HepG2 (cell line): ENCODE measurements around the gene NEK8. TPM values are rescaled to one million over a fixed set of nuclear protein-coding genes. Genes with fewer than 3 reads are reported as not detected.

Experiments used
- ATAC-seq: fragments of 200-7000 bp; cut with Tn5 transposase; 3 replicates; pipeline ENCODE4 v1.9.1; 2020; ENCODE audit warnings: mild to moderate bottlenecking, moderate library complexity
- BruUV-seq: library from RNA; stranded (reverse); fragments of 400-500 nt; replicated peaks from 2 replicates; lab custom pipeline; 2021; lab: Mats Ljungman, UMichigan
- CTCF ChIA-PET: fragments of 300-600 bp; formaldehyde crosslinking; extraction: SDS; loops from one replicate; lab custom pipeline; 2021; ENCODE audit warnings: low total read pairs, inconsistent platforms, low intra/inter-chr PET ratio; lab: Yijun Ruan, JAX
- POLR2A ChIA-PET: fragments of 350-600 bp; sonication (Branson Sonifier 250); formaldehyde crosslinking; loops from one replicate; lab custom pipeline; 2020; ENCODE audit warnings: antibody characterized with exemption, inconsistent platforms; lab: Yijun Ruan, JAX
- DNase-seq: peaks from one replicate; pipeline ENCODE4 v3.0.0-alpha.2; 2015; ENCODE audit warnings: low spot score
- FAIRE-seq: peaks from 3 replicates; lab custom pipeline; 2011; peaks lifted over from hg19 to GRCh38; lab: Jason Lieb, UNC
- H2AFZ ChIP-seq: one replicate; pipeline ENCODE4 v1.6.1; 2011; ENCODE audit warnings: low read length, inconsistent platforms
- H3K27ac ChIP-seq: fragments of 300-600 bp; 3 replicates; pipeline ENCODE4 v1.8.0; 2011; ENCODE audit warnings: mixed run types, mild to moderate bottlenecking, mixed read lengths, low read length, inconsistent platforms; ENCODE audit not compliant: insufficient read depth; ENCODE audit errors: extremely low read length
- H3K27me3 ChIP-seq, 2 experiments: fragments of 200-600 bp in 1 of 2; 2 replicates in 1 of 2; 3 replicates in 1 of 2; pipeline versions ENCODE4 v1.6.0 to v1.8.0; 2011; ENCODE audit warnings: low read length in 2 of 2, mild to moderate bottlenecking in 2 of 2, moderate library complexity in 2 of 2, inconsistent platforms in 1 of 2; ENCODE audit not compliant: insufficient read depth in 2 of 2, control insufficient read depth in 1 of 2
- H3K36me3 ChIP-seq, 2 experiments: fragments of 200-600 bp in 1 of 2; replicated peaks in 1 of 2; 2 replicates in 1 of 2; 3 replicates in 1 of 2; pipeline versions ENCODE4 v1.5.1 to v1.8.0; 2011; ENCODE audit warnings: low read length in 2 of 2, inconsistent platforms in 1 of 2; ENCODE audit not compliant: insufficient read depth in 2 of 2, control insufficient read depth in 1 of 2
- H3K4me1 ChIP-seq: 2 replicates; pipeline ENCODE4 v1.5.1; 2012; ENCODE audit warnings: low read length, inconsistent platforms; ENCODE audit not compliant: insufficient read depth
- H3K4me2 ChIP-seq: 2 replicates; pipeline ENCODE4 v1.6.0; 2011; ENCODE audit warnings: low read depth, low read length, inconsistent platforms
- H3K4me3 ChIP-seq, 3 experiments: fragments of 200-600 bp in 1 of 3; sonication (generic), shearing (Covaris generic) in 1 of 3; replicated peaks in 1 of 3; 2 replicates each; pipeline ENCODE4 v1.5.1; 2011 to 2016; ENCODE audit warnings: low read length in 3 of 3, inconsistent platforms in 2 of 3, low read depth in 2 of 3, mild to moderate bottlenecking in 2 of 3, control low read depth in 1 of 3, mixed read lengths in 1 of 3; ENCODE audit not compliant: insufficient read depth in 1 of 3
- H3K79me2 ChIP-seq: one replicate; pipeline ENCODE4 v1.6.1; 2011; ENCODE audit warnings: low read length, inconsistent platforms; ENCODE audit not compliant: insufficient read depth
- H3K9ac ChIP-seq: 2 replicates; pipeline ENCODE4 v1.6.0; 2011; ENCODE audit warnings: mild to moderate bottlenecking, low read depth, low read length, inconsistent platforms; ENCODE audit not compliant: insufficient read depth
- H3K9me3 ChIP-seq: 2 replicates; pipeline ENCODE4 v1.5.1; 2012; ENCODE audit warnings: mild to moderate bottlenecking, low read length
- H4K20me1 ChIP-seq: 2 replicates; pipeline ENCODE4 v1.6.0; 2011; ENCODE audit warnings: inconsistent platforms, mild to moderate bottlenecking, low read length, moderate library complexity; ENCODE audit not compliant: insufficient read depth
- ATF7-NPFF ChIP-seq: sonication (generic); formaldehyde crosslinking; IDR thresholded peaks from 2 replicates; pipeline ENCODE4 v1.8.1; 2023; ENCODE audit warnings: mild to moderate bottlenecking, low read depth, missing genetic modification reagents, moderate library complexity
- DNMT3B ChIP-seq: conservative IDR thresholded peaks from 2 replicates; pipeline ENCODE4 v1.6.1; 2016; ENCODE audit warnings: missing biosample characterization, control low read depth
- FLYWCH1 ChIP-seq: sonication (generic); formaldehyde crosslinking; IDR thresholded peaks from 2 replicates; pipeline ENCODE4 v1.8.1; 2023; ENCODE audit warnings: mild to moderate bottlenecking, missing genetic modification reagents
- ISX ChIP-seq: sonication (generic); formaldehyde crosslinking; conservative IDR thresholded peaks from 2 replicates; pipeline ENCODE4 v1.5.0; 2020; ENCODE audit warnings: missing genetic modification reagents
- PREB ChIP-seq: sonication (generic); formaldehyde crosslinking; IDR thresholded peaks from 2 replicates; pipeline ENCODE4 v1.4.0; 2020; ENCODE audit warnings: missing genetic modification reagents
- RAD21 ChIP-seq: fragments of 450-650 bp; formaldehyde crosslinking; IDR thresholded peaks from 2 replicates; pipeline ENCODE4 v1.5.0; 2020; ENCODE audit warnings: mild to moderate bottlenecking
- SIN3B ChIP-seq: fragments of 150-350 bp; IDR thresholded peaks from 2 replicates; pipeline ENCODE4 v1.6.1; 2014; ENCODE audit warnings: low read length
- SMC3 ChIP-seq: IDR thresholded peaks from 2 replicates; pipeline ENCODE4 v1.6.1; 2011; ENCODE audit warnings: low read length, improper control_type of control experiment
- SNAPC5 ChIP-seq: sonication (generic); formaldehyde crosslinking; IDR thresholded peaks from 2 replicates; pipeline ENCODE4 v1.8.1; 2023; ENCODE audit warnings: mild to moderate bottlenecking, missing genetic modification reagents, borderline replicate concordance
- SRSF1 ChIP-seq: fragments of 200-400 bp; formaldehyde crosslinking; optimal IDR thresholded peaks from 2 replicates; pipeline ENCODE3; 2017; ENCODE audit warnings: mild to moderate bottlenecking, low read depth, low read length, moderate library complexity
- ZFP91 ChIP-seq: sonication (generic); formaldehyde crosslinking; IDR thresholded peaks from 2 replicates; pipeline ENCODE4 v1.9.0; 2022; ENCODE audit warnings: missing genetic modification reagents, mild to moderate bottlenecking, borderline replicate concordance
- ZNF160 ChIP-seq: sonication (generic); formaldehyde crosslinking; IDR thresholded peaks from 2 replicates; pipeline ENCODE4 v1.8.0; 2022; ENCODE audit warnings: mild to moderate bottlenecking, inconsistent platforms, missing genetic modification reagents
- ZNF263 ChIP-seq: sonication (generic); formaldehyde crosslinking; IDR thresholded peaks from 2 replicates; pipeline ENCODE4 v1.4.0; 2020; ENCODE audit warnings: missing genetic modification reagents
- ZNF382 ChIP-seq: sonication (generic); formaldehyde crosslinking; IDR thresholded peaks from 2 replicates; pipeline ENCODE4 v1.5.0; 2020; ENCODE audit warnings: missing genetic modification reagents, mild to moderate bottlenecking, borderline replicate concordance
- ZNF44 ChIP-seq: sonication (generic); formaldehyde crosslinking; IDR thresholded peaks from 2 replicates; pipeline ENCODE4 v1.5.1; 2020; ENCODE audit warnings: mild to moderate bottlenecking, missing genetic modification reagents
- ZNF460 ChIP-seq: sonication (generic); formaldehyde crosslinking; IDR thresholded peaks from 2 replicates; pipeline ENCODE4 v1.5.1; 2020; ENCODE audit warnings: missing genetic modification reagents, mild to moderate bottlenecking, borderline replicate concordance
- ZNF510 ChIP-seq: sonication (generic); formaldehyde crosslinking; IDR thresholded peaks from 2 replicates; pipeline ENCODE4 v1.4.0; 2020; ENCODE audit warnings: low read depth, mild to moderate bottlenecking, missing genetic modification reagents
- ZNF556 ChIP-seq: sonication (generic); formaldehyde crosslinking; IDR thresholded peaks from 2 replicates; pipeline ENCODE4 v1.4.0; 2020; ENCODE audit warnings: mild to moderate bottlenecking, missing genetic modification reagents, borderline replicate concordance
- ZNF562 ChIP-seq: sonication (generic); formaldehyde crosslinking; IDR thresholded peaks from 2 replicates; pipeline ENCODE4 v1.8.0; 2022; ENCODE audit warnings: missing genetic modification reagents, borderline replicate concordance
- ZNF598 ChIP-seq: sonication (generic); formaldehyde crosslinking; IDR thresholded peaks from 2 replicates; pipeline ENCODE4 v1.5.1; 2020; ENCODE audit warnings: mild to moderate bottlenecking, missing genetic modification reagents, borderline replicate concordance
- WGBS: methylation state at CpG from one replicate; pipeline ENCODE4 v1.1.6; 2017; ENCODE audit warnings: low lambda C conversion rate; 5-methylcytosine and 5-hydroxymethylcytosine counted together
- in situ Hi-C: cut with HindIII; loops from 2 replicates; pipeline ENCODE4 v1.10.0; 2017; ENCODE audit warnings: low pct_unique_long_range_greater_than_20kb; ENCODE audit not compliant: extremely low pct_ligation_motif_present
- intact Hi-C: fragments of 100-400 bp; cut with micrococcal nuclease; formaldehyde crosslinking; loops from one replicate; pipeline ENCODE4 v1.10.0; 2022; ENCODE audit not compliant: unreplicated experiment
- polyA plus RNA-seq, 8 experiments: library from polyadenylated mRNA; depleted of rRNA in 3 of 8; stranded (reverse) in 7 of 8; unstranded in 1 of 8; fragments of >200 nt; fragmentation: Illumina TruSeq in 4 of 8; extraction: Trizol in 4 of 8; gene quantifications; 2 replicates each; pipeline versions ENCODE4 v1.2.1 to v1.2.3, GENCODE V29; 2011 to 2016; ENCODE audit warnings: low read depth in 4 of 8, missing spikeins in 1 of 8, mixed read lengths in 1 of 8; ENCODE audit not compliant: insufficient read depth in 1 of 8
- total RNA-seq, 5 experiments: library from RNA; depleted of rRNA; stranded (reverse); fragments of >200 nt; fragmentation: Illumina TruSeq; extraction: Trizol; gene quantifications; 2 replicates each; pipeline ENCODE4 v1.2.3, GENCODE V29; 2016; ENCODE audit warnings: low read depth in 1 of 5

The NEK8 gene
- total and polyA plus RNA-seq, 2 of the 13 experiments (the other 11 are each of a cell fraction or from before 2014, with no cell fraction given): 5.8 to 13.5 TPM

GRCh38 chr17:28763137-28763799 lies 34.7 kb downstream of the NEK8 start (continued):
- TF ChIP-seq ZNF556 (CRISPR knock-in tag) (no peak), ZNF562 (CRISPR knock-in tag) (no peak), SRSF1 (no peak), ZNF460 (no peak), ISX (CRISPR knock-in tag) (no peak), PREB (no peak), ZNF510 (CRISPR knock-in tag) (no peak), RAD21 (CRISPR knock-in tag) (no peak)

DNA sequence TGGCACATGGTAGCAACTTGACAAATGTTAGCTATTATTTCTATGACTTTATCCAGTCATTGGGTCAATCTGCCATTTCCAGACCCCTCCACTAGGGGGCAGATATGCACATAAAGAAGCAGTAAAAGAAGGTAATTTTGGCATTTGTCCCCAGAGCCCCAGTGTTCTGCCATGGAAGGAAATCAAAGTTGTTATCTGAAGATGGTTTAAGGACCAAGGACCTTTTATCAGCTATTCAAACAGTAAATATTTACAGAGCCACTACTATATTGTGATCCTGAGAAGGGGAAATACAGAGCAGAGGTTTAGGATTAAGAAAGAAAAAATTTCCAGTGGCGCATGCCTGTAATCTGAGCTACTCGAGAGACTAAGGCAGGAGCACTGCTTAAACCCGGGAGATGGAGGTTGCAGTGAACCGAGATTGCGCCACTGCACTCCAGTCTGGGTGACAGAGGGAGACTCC lies 35.2 kb downstream of the NEK8 start:
- no peaks in the 10 kb centered on the region for H3K27me3 ChIP-seq
- CTCF ChIA-PET: interaction anchor here (0.8 to 1.9 kb wide), 6 partner anchors 14 to 153 kb away, joined by 3 to 20 read pairs (median 4); partner anchors contain the start of gene DHRS13
- no TSS peak for BruUV-seq
- no peaks in the 10 kb centered on the region for H3K9me3 ChIP-seq
- DNase-seq (peak; percentile 68), FAIRE-seq (peak; percentile 78), ATAC-seq (peak; percentile 41; the same call in 2 of the 3 replicates)
- H3K79me2 ChIP-seq: no peaks in the 10 kb centered on the region
- no peaks in the 10 kb centered on the region for H4K20me1 ChIP-seq
- intact Hi-C loops (loop anchor here (1.0 to 5.0 kb wide), 4 partner anchors 78 to 153 kb away; partner anchors contain the start of genes FAM222B and FLOT2), in situ Hi-C loops (loop anchor here (10.0 kb wide), 1 partner anchor 121 kb away; no protein-coding TSS in a partner anchor)
- no peaks in the 10 kb centered on the region for H3K4me1 ChIP-seq
- POLR2A ChIA-PET: interaction anchor here (0.6 to 1.4 kb wide), 6 partner anchors 18 to 202 kb away, joined by 3 to 9 read pairs (median 4); partner anchors contain the start of gene FAM222B
- no peak overlapping the region for H3K27ac ChIP-seq
- H3K9ac ChIP-seq: no peak overlapping the region
- H3K4me3 ChIP-seq: no peak overlapping the region
- no peak overlapping the region for H2AFZ ChIP-seq
- 77% methylated on average over 5 of the region's 5 CpGs for WGBS
- no peak overlapping the region for H3K4me2 ChIP-seq
- H3K36me3 ChIP-seq: peaks cover 22 to 61% of the 10 kb centered on the region in 2 experiments
- TF ChIP-seq SMC3 (peak; percentile 83), ATF7-NPFF (no peak), ZNF263 (CRISPR knock-in tag) (no peak), ZNF44 (CRISPR knock-in tag) (no peak), FLYWCH1 (no peak), DNMT3B (CRISPR knock-in tag) (no peak), SNAPC5 (CRISPR knock-in tag) (no peak), ZFP91 (CRISPR knock-in tag) (no peak), ZNF160 (CRISPR knock-in tag) (no peak), ZNF510 (CRISPR knock-in tag) (no peak), ZNF382 (CRISPR knock-in tag) (no peak), SIN3B (no peak), ZNF598 (CRISPR knock-in tag) (no peak)
